Liver (tissue), 9 donors: ENCODE data around the gene TAF1C. TPM values are rescaled to one million over a fixed set of nuclear protein-coding genes. Genes with fewer than 3 reads are reported as not detected.

Experiments used
- DNase-seq: peaks from one replicate; pipeline ENCODE4 v3.0.0-alpha.2; 2017; ENCODE audit warnings: low spot score
- H3K27ac ChIP-seq, 2 donors: one replicate each; pipeline ENCODE4 v1.7.0; 2013; ENCODE audit warnings: inconsistent platforms in 2 of 2, low read length in 2 of 2, control low read depth in 1 of 2, low read depth in 1 of 2, mild to moderate bottlenecking in 1 of 2
- H3K27me3 ChIP-seq, 4 donors: one replicate each; pipeline versions ENCODE4 v1.6.1 to v1.7.0; 2013; ENCODE audit warnings: low read length in 3 of 4, inconsistent platforms in 1 of 4, mild to moderate bottlenecking in 1 of 4, moderate library complexity in 1 of 4; ENCODE audit not compliant: control insufficient read depth in 4 of 4, insufficient read depth in 4 of 4
- H3K36me3 ChIP-seq, 4 donors: one replicate each; pipeline versions ENCODE4 v1.6.1 to v1.7.0; 2013; ENCODE audit warnings: low read length in 3 of 4, mild to moderate bottlenecking in 3 of 4, low read depth in 1 of 4, moderate library complexity in 1 of 4; ENCODE audit not compliant: control insufficient read depth in 4 of 4, insufficient read depth in 3 of 4
- H3K4me1 ChIP-seq, 4 donors: one replicate each; pipeline versions ENCODE4 v1.6.1 to v1.7.0; 2013; ENCODE audit warnings: low read length in 3 of 4, mild to moderate bottlenecking in 3 of 4, moderate library complexity in 1 of 4; ENCODE audit not compliant: control insufficient read depth in 4 of 4, insufficient read depth in 4 of 4
- H3K4me3 ChIP-seq, 3 donors: one replicate each; pipeline versions ENCODE4 v1.6.1 to v1.7.0; 2013; ENCODE audit warnings: low read length in 3 of 3, control low read depth in 1 of 3, low read depth in 1 of 3, mild to moderate bottlenecking in 1 of 3
- H3K9ac ChIP-seq, 2 donors: one replicate each; pipeline ENCODE4 v1.7.0; 2013; ENCODE audit warnings: low read length in 2 of 2, mild to moderate bottlenecking in 2 of 2, moderate library complexity in 2 of 2, control low read depth in 1 of 2, low read depth in 1 of 2
- H3K9me3 ChIP-seq, 4 donors: one replicate each; pipeline versions ENCODE4 v1.6.1 to v1.7.0; 2013; ENCODE audit warnings: low read length in 3 of 4; ENCODE audit not compliant: control insufficient read depth in 4 of 4
- ATF3 ChIP-seq: IDR thresholded peaks from 2 replicates; pipeline ENCODE4 v1.6.1; 2016; ENCODE audit warnings: antibody characterized with exemption
- CTCF ChIP-seq: fragments of 150-350 bp; IDR thresholded peaks from 2 replicates; pipeline ENCODE4 v1.5.1; 2017; ENCODE audit warnings: improper control_type of control experiment, low read depth, low read length; ENCODE audit not compliant: missing input control
- EGR1 ChIP-seq, 2 donors: IDR thresholded peaks; 2 replicates each; pipeline ENCODE4 v1.6.1; 2016 to 2018; ENCODE audit warnings: antibody characterized with exemption in 2 of 2, low read depth in 2 of 2
- FOXA1 ChIP-seq: IDR thresholded peaks from 2 replicates; pipeline ENCODE4 v1.6.1; 2016; ENCODE audit warnings: antibody characterized with exemption
- GABPA ChIP-seq, 2 donors: IDR thresholded peaks in 1 of 2; conservative IDR thresholded peaks in 1 of 2; 2 replicates each; pipeline ENCODE4 v1.6.1; 2016; ENCODE audit warnings: antibody characterized with exemption in 2 of 2, mild to moderate bottlenecking in 1 of 2, moderate library complexity in 1 of 2
- HNF4A ChIP-seq, 2 donors: conservative IDR thresholded peaks; 2 replicates each; pipeline ENCODE4 v1.6.1; 2016; ENCODE audit warnings: antibody characterized with exemption in 2 of 2, mild to moderate bottlenecking in 2 of 2
- HNF4G ChIP-seq: IDR thresholded peaks from 2 replicates; pipeline ENCODE4 v1.6.1; 2016; ENCODE audit warnings: antibody characterized with exemption
- JUND ChIP-seq, 2 donors: IDR thresholded peaks; 2 replicates each; pipeline ENCODE4 v1.6.1; 2016; ENCODE audit warnings: antibody characterized with exemption in 2 of 2
- MAX ChIP-seq: IDR thresholded peaks from 2 replicates; pipeline ENCODE4 v1.6.1; 2016; ENCODE audit warnings: antibody characterized with exemption
- NR2F2 ChIP-seq: IDR thresholded peaks from 2 replicates; pipeline ENCODE4 v1.6.1; 2016; ENCODE audit warnings: antibody characterized with exemption
- RAD21 ChIP-seq, 2 donors: IDR thresholded peaks; 2 replicates each; pipeline ENCODE4 v1.6.1; 2016; ENCODE audit warnings: antibody characterized with exemption in 2 of 2, mild to moderate bottlenecking in 2 of 2
- REST ChIP-seq: IDR thresholded peaks from 2 replicates; pipeline ENCODE4 v1.6.1; 2016; ENCODE audit warnings: antibody characterized with exemption, mild to moderate bottlenecking
- RXRA ChIP-seq, 2 donors: IDR thresholded peaks; 2 replicates each; pipeline ENCODE4 v1.6.1; 2017 to 2018; ENCODE audit warnings: antibody characterized with exemption in 2 of 2, mild to moderate bottlenecking in 1 of 2
- TAF1 ChIP-seq: conservative IDR thresholded peaks from 2 replicates; pipeline ENCODE4 v1.6.1; 2016; ENCODE audit warnings: antibody characterized with exemption, mild to moderate bottlenecking
- YY1 ChIP-seq: IDR thresholded peaks from 2 replicates; pipeline ENCODE4 v1.6.1; 2016; ENCODE audit warnings: antibody characterized with exemption, mild to moderate bottlenecking
- WGBS: extraction: QIAGEN DNeasy Blood & Tissue Kit; methylation state at CpG from one replicate; pipeline ENCODE4 v1.1.7; 2013; 5-methylcytosine and 5-hydroxymethylcytosine counted together
- polyA plus RNA-seq, 2 donors: library from polyadenylated mRNA; stranded (reverse) in 1 of 2; unstranded in 1 of 2; fragments of 200-250 nt in 1 of 2; fragments of >200 nt in 1 of 2; fragmentation: Nextera tagmentation in 1 of 2; extraction: Ambion mirVana in 1 of 2; gene quantifications; one replicate each; pipeline versions ENCODE4 v1.2.1 to v1.2.3, GENCODE V29; 2013 to 2015
- total RNA-seq, 2 donors: library from RNA; depleted of rRNA; stranded (reverse); fragments of >200 nt; gene quantifications; one replicate each; pipeline ENCODE4 v1.2.3, GENCODE V29; 2014
- donor health status: healthy.
- donor health status: healthy.
- donor health status: healthy.
- donor health status: healthy.
- donor health status: healthy.

TAF1C gene
- total and polyA plus RNA-seq, 4 donors, result 10.2 to 34.5 (median 11.3) TPM

- no peak overlapping the region for H3K27ac ChIP-seq
- H3K36me3 ChIP-seq, result no peaks in the 10 kb centered on the region
- H3K4me3 ChIP-seq, result no peak overlapping the region
- no peaks in the 10 kb centered on the region for H3K9me3 ChIP-seq
- no peak for DNase-seq
- H3K27me3 ChIP-seq, result no peaks in the 10 kb centered on the region
- H3K9ac ChIP-seq, result no peak overlapping the region
- no peak for TF ChIP-seq MAX
- TF ChIP-seq RXRA (IDR thresholded peaks at IDR 0.05), result no peak
- TF ChIP-seq REST, result no peak
- TF ChIP-seq NR2F2, result no peak
- no peak for TF ChIP-seq JUND (IDR thresholded peaks at IDR 0.05)
- no peak for TF ChIP-seq FOXA1
- no peak for TF ChIP-seq TAF1
- TF ChIP-seq RAD21 (IDR thresholded peaks at IDR 0.05), result no peak
- no peak for TF ChIP-seq YY1
- no peak for TF ChIP-seq GABPA (IDR thresholded peaks at IDR 0.05 in 1 of 2, conservative IDR thresholded peaks at IDR 0.05 in 1 of 2)
- TF ChIP-seq CTCF, result no peak
- 80% methylated on average over 8 of the region's 8 CpGs for WGBS
- H3K4me1 ChIP-seq, result no peaks in the 10 kb centered on the region
Observed at GRCh38 chr16:84207879-84208278, 21.0 kb upstream of the TAF1C start.

GRCh38 chr16:84207251-84207650 is 20.4 kb upstream of the TAF1C start:
- no peak for TF ChIP-seq HNF4G
- TF ChIP-seq ATF3, result no peak
- TF ChIP-seq MAX, result no peak
- TF ChIP-seq HNF4A (conservative IDR thresholded peaks at IDR 0.05), result no peak
- no peak for TF ChIP-seq EGR1 (IDR thresholded peaks at IDR 0.05; ENCODE audit: low read depth in 2 of 2)
- TF ChIP-seq RAD21 (IDR thresholded peaks at IDR 0.05), result no peak
- TF ChIP-seq JUND (IDR thresholded peaks at IDR 0.05), result no peak
- TF ChIP-seq CTCF, result no peak
- no peak for TF ChIP-seq NR2F2
- no peak for TF ChIP-seq TAF1
- Histone ChIP-seq H3K4me1 (no peaks in the 10 kb centered on the region), H3K4me3 (no peak overlapping the region), H3K27me3 (no peaks in the 10 kb centered on the region), H3K27ac (no peak overlapping the region), H3K36me3 (no peaks in the 10 kb centered on the region), H3K9me3 (no peaks in the 10 kb centered on the region), H3K9ac (no peak overlapping the region)
- WGBS, result 66% methylated on average over 6 of the region's 6 CpGs
- no peak for DNase-seq
